IMR-90 (cell line): Measurements from ENCODE around the gene ISM1.

ENCODE experiments used
- BHLHE40 ChIP-seq: fragments of 150-350 bp; IDR thresholded peaks from 2 replicates; pipeline ENCODE4 v1.6.1; 2016; ENCODE audit warnings: mild to moderate bottlenecking, low read depth, low read length
- CEBPB ChIP-seq: IDR thresholded peaks from 2 replicates; pipeline ENCODE4 v1.6.1; 2012; ENCODE audit warnings: low read depth, low read length, improper control_type of control experiment
- CHD1 ChIP-seq: IDR thresholded peaks from 2 replicates; pipeline ENCODE4 v1.6.1; 2012; ENCODE audit warnings: low read depth, low read length, improper control_type of control experiment
- FOS ChIP-seq: fragments of 150-350 bp; IDR thresholded peaks from 2 replicates; pipeline ENCODE4 v1.6.1; 2016; ENCODE audit warnings: low read depth, low read length
- MXI1 ChIP-seq: IDR thresholded peaks from 2 replicates; pipeline ENCODE4 v1.6.1; 2012; ENCODE audit warnings: low read depth, mild to moderate bottlenecking, low read length, moderate library complexity, borderline replicate concordance
- POLR2A ChIP-seq: IDR thresholded peaks from 2 replicates; pipeline ENCODE4 v1.6.1; 2012; ENCODE audit warnings: mild to moderate bottlenecking, low read depth, low read length
- RFX5 ChIP-seq: IDR thresholded peaks from 2 replicates; pipeline ENCODE4 v1.8.0; 2012; ENCODE audit warnings: low read depth, mild to moderate bottlenecking, low read length, moderate library complexity
- TF ChIP-seq, protein P1 (sequence below): conservative IDR thresholded peaks from 2 replicates; pipeline ENCODE4 v1.5.1; 2012; ENCODE audit warnings: mild to moderate bottlenecking, low read depth, low read length, improper control_type of control experiment

DNA sequence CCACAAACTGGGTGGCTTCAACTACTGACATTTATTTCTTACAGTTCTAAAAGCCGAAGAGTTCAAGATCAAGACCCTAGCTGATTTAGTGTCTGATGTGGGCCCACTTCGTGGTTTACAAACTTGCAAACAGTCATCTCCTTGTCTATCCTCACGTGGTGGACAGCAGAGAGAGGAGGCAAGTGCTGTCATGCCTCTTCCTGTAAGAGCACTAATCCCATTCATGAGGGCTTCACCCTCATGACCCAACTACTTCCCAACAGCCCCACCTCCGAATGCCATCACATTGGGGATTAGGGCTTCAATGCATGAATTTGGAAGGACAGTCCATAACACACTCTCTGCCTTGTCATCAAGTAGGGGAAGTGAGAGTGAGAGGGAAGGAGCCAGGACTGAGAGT, 15.6 kb upstream of the ISM1 start:
- TF ChIP-seq POLR2A (no peak), BHLHE40 (no peak), RFX5 (no peak), FOS (no peak), MXI1 (no peak), CEBPB (no peak), CHD1 (no peak)
- TF ChIP-seq, protein P1, sequence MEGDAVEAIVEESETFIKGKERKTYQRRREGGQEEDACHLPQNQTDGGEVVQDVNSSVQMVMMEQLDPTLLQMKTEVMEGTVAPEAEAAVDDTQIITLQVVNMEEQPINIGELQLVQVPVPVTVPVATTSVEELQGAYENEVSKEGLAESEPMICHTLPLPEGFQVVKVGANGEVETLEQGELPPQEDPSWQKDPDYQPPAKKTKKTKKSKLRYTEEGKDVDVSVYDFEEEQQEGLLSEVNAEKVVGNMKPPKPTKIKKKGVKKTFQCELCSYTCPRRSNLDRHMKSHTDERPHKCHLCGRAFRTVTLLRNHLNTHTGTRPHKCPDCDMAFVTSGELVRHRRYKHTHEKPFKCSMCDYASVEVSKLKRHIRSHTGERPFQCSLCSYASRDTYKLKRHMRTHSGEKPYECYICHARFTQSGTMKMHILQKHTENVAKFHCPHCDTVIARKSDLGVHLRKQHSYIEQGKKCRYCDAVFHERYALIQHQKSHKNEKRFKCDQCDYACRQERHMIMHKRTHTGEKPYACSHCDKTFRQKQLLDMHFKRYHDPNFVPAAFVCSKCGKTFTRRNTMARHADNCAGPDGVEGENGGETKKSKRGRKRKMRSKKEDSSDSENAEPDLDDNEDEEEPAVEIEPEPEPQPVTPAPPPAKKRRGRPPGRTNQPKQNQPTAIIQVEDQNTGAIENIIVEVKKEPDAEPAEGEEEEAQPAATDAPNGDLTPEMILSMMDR, result no peak
